Sigmoid colon (tissue), 4 donors: ENCODE data around the gene MOV10L1.

ENCODE experiments used
- EP300 ChIP-seq, 4 donors: sonication (generic); formaldehyde crosslinking; IDR thresholded peaks; one replicate each; pipeline ENCODE4 v1.6.1; 2017; ENCODE audit warnings: antibody characterized with exemption in 4 of 4
- POLR2A ChIP-seq, 2 donors: fragments of 450-650 bp; IDR thresholded peaks; one replicate each; pipeline ENCODE4 v1.6.1; 2016; ENCODE audit warnings: antibody characterized with exemption in 2 of 2, mild to moderate bottlenecking in 2 of 2, moderate library complexity in 2 of 2

GRCh38 chr22:50189184-50189848 is 99.5 kb downstream of the MOV10L1 start:
- no peak for TF ChIP-seq POLR2A (IDR thresholded peaks at IDR 0.05)
- TF ChIP-seq EP300 (IDR thresholded peaks at IDR 0.05): no peak
